ENCODE data around the gene IRX1. TPM values are rescaled to one million over a fixed set of nuclear protein-coding genes. Genes with fewer than 3 reads are reported as not detected.
A peak's percentile ranks its signal among the peaks of the same experiment; 100 is the strongest.

Gene IRX1
- total RNA-seq, 4 donors from 2014 or later, result 0.95 to 0.97 TPM; not detected in 2

- intact Hi-C loops (cut with DNase I), result no loop called here
- 13 to 14% methylated on average over 15 to 18 of the region's 50 CpGs for WGBS, 2 donors
Measured at GRCh38 chr5:3606121-3606831, 10.6 kb downstream of the IRX1 start.

GRCh38 chr5:3607541-3608181 lies 12.0 kb downstream of the IRX1 start:
- no peak for DNase-seq
- H3K27ac ChIP-seq, result no peak overlapping the region
- 69 to 73% methylated on average over 10 to 11 of the region's 11 CpGs for WGBS, 2 donors
- peaks cover 0 to 73% (median 8%) of the 10 kb centered on the region in 4 donors for H3K27me3 ChIP-seq
- H3K4me1 ChIP-seq, result peaks cover 0 to 11% (median 2%) of the 10 kb centered on the region in 3 donors
- no peaks in the 10 kb centered on the region for H3K36me3 ChIP-seq
- TF ChIP-seq POLR2A (IDR thresholded peaks at IDR 0.05), result no peak
- TF ChIP-seq CTCF (IDR thresholded peaks at IDR 0.05), result no peak
- intact Hi-C loops (cut with DNase I), result no loop called here
- H3K9me3 ChIP-seq, result no peaks in the 10 kb centered on the region
- H3K4me3 ChIP-seq, result no peak overlapping the region

More at GRCh38 chr5:3606121-3606831, 10.6 kb downstream of the IRX1 start:
- Histone ChIP-seq H3K27ac (no peak overlapping the region), H3K27me3 (peaks cover 4 to 87% (median 20%) of the 10 kb centered on the region in 4 donors), H3K4me3 (peak overlapping the region in 1 of 4 donors; percentile 28), H3K4me1 (peaks cover 5 to 22% (median 8%) of the 10 kb centered on the region in 3 donors), H3K36me3 (no peaks in the 10 kb centered on the region), H3K9me3 (no peaks in the 10 kb centered on the region)
- TF ChIP-seq POLR2A (IDR thresholded peaks at IDR 0.05) (no peak), CTCF (IDR thresholded peaks at IDR 0.05) (no peak)
- DNase-seq, result no peak

- Histone ChIP-seq H3K27ac (no peak overlapping the region), H3K9me3 (no peaks in the 10 kb centered on the region), H3K4me3 (no peak overlapping the region), H3K27me3 (peaks cover 0 to 57% (median 6%) of the 10 kb centered on the region in 4 donors), H3K36me3 (no peaks in the 10 kb centered on the region), H3K4me1 (peaks cover 0 to 7% (median 0%) of the 10 kb centered on the region in 3 donors)
- TF ChIP-seq POLR2A (IDR thresholded peaks at IDR 0.05) (no peak), CTCF (IDR thresholded peaks at IDR 0.05) (no peak)
- intact Hi-C loops (cut with DNase I), result no loop called here
- no peak for DNase-seq
- 67 to 76% methylated on average over 7 to 16 of the region's 18 CpGs for WGBS, 2 donors
Measured at GRCh38 chr5:3609120-3609681, 13.6 kb downstream of the IRX1 start.

- 55 to 73% methylated on average over 5 of the region's 5 CpGs for WGBS, 2 donors
Measured at GRCh38 chr5:3612591-3613042, 17.0 kb downstream of the IRX1 start.

More at GRCh38 chr5:3612591-3613042, 17.0 kb downstream of the IRX1 start:
- H3K27ac ChIP-seq, result no peak overlapping the region
- no peaks in the 10 kb centered on the region for H3K4me1 ChIP-seq
- H3K36me3 ChIP-seq, result no peaks in the 10 kb centered on the region
- intact Hi-C loops (cut with DNase I), result no loop called here
- peaks cover 0 to 29% (median 0%) of the 10 kb centered on the region in 4 donors for H3K27me3 ChIP-seq
- no peak for DNase-seq
- TF ChIP-seq POLR2A (IDR thresholded peaks at IDR 0.05) (no peak), CTCF (IDR thresholded peaks at IDR 0.05) (no peak)
- H3K9me3 ChIP-seq, result no peaks in the 10 kb centered on the region
- H3K4me3 ChIP-seq, result no peak overlapping the region

Measured in esophagus squamous epithelium (tissue), 5 donors.